Left forelimb (tissue), 1 donor: ENCODE data around the gene GNAZ.

Source experiments
- DNase-seq: peaks from one replicate; pipeline ENCODE4 v3.0.0-alpha.2; 2018; ENCODE audit warnings: low spot score

Gene GNAZ

DNA sequence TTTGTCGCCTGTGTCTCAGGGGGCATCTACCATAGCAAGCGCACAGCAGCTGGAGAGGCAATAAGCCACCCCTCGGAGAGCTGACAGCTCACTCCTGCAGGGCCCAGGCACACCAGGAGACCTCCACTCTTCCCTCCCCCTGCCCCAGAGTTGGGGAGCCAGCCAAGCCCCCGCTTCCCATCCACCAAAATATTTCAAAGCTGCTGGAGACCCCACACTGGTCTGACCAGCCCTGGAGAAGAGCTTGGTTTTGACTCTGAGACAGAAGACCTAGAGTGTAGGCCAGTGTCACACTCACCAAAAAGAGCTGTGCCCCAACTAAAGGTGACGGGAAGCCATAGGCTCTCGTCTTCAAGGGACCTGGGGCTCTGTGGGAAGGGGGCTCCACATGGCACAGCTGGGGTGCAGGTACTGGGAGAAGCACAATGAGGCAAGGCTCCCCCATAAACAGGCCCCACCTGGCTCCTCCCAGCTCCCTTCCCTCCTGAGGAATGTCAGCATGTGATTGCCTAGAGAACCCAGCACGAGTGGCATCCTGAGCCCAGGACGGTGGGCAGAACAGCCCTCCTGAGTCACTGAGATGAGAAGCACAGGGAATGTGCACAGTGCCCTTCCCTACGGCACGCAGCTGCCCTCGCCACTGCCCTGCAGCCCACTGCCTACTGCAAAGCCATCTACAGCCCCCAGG, 5.8 kb upstream of the GNAZ start:
- DNase-seq, result peak; percentile 56

DNA sequence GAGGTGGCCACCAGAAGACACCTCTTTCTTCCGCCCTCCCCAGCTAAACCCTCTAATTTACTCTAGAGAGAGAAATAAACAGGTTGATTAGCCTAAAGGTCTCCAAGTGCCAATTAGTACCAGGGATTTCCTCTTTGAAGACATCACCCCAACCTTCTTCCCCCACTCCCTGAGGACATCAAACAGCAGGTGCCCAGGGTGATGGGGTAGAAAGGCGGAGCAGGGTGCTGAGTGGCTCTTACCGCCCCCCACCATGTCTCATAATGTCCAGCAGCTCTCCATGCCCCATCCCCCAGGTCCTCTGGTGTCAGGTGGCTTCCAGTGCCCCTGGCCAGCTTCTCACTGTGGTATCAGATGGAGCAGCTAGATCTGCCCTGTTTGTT, 5.3 kb upstream of the GNAZ start:
- DNase-seq, result no peak

DNA sequence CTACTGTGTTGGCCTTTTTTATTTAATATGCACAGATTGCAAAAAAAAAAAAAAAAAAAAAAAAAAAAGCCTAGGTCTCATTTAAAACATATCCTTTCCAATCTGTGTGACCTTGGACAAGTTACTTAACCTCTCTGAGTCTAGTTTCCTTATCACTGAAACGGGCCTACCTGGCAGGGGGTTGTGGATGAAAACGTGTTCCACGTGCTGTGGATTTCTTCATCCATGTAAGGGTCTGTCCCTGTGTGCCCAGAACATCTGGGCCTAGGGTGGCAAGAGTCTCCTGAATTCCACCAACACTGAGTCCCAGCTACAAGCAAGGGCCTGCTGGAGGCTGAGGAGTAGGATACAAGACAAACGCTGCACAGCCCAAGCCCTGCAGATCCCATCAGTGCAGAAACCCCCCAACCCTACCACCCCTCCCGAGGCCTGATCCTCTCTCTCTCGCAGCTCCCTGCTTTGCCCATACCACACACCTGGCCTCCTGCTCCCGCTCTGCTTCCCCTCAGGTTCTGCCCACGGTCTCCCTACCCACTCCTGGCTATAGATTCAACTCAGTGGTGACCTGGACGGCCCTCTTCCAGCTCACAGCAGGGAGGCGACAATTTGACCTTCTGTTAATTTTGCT, 4.7 kb upstream of the GNAZ start:
- no peak for DNase-seq

DNA sequence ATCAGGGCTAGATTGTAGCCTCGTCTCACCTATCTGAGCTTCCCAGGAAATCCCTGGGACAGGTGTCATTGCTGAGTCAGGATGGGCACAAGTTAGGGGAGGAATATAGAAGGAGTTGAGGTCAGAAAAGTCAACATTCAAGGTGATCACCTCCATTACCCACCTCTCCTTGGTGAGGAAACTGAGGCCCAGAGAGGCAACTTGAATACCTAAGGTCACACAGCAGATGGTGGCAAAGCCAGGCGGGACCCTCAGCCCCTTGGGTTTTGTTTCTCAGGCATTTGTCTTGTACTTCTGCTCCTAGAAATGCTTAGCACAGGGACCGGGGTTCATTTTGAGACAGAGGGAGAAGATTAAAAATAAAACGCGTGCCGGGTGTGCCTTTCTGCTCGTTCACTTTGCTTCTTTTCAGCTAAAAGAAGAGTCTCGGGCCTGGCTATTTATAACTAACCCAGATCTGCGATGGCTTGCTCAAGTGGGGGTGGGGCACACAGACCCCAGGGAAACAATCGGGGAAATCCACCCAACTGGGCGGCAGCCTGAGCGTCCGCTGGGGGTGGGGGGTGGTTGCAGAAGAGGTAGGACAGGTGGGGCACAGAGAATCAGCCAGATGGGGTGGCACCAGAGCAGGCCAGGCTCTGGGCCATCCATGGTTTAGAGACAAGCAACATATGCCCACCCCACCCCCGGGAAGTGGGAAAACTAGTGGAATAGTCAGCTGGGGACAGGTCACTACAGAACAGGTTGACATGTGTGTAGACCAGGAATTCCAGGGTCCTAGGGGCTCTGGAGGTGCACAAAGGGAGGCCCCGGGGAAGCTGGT, 3.9 kb upstream of the GNAZ start:
- peak; percentile 42 for DNase-seq

DNA sequence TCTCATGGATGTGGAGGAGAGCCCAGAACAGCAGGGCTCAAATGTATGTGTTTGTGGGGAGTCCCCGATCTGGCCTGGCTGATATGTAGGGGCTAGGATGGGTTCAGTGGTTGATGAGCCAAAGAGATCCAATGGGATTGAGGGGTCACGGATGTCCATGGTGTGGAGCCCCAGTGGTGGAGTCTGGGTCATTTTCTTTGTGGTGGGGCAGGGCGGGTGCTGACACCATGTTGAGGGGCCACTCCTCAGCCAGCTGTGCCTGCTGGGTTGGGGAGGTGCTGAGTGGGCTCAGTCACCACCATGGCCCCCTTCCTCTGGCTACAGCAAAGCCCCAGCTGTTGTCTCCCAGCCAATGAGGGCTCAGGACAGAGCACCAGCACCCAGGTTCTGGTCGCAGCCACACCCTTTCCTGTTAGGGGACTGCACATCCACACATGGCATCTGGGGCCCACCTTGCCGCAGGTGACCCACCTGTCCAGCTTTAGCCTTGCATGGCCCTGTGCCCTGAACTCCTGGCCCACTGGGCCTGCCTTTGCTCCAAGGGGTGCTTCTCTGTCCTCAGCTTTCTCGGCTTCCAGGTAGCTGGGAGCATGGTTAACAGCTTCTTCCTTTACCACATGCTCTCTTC, 3.2 kb upstream of the GNAZ start:
- DNase-seq, result peak; percentile 53

DNA sequence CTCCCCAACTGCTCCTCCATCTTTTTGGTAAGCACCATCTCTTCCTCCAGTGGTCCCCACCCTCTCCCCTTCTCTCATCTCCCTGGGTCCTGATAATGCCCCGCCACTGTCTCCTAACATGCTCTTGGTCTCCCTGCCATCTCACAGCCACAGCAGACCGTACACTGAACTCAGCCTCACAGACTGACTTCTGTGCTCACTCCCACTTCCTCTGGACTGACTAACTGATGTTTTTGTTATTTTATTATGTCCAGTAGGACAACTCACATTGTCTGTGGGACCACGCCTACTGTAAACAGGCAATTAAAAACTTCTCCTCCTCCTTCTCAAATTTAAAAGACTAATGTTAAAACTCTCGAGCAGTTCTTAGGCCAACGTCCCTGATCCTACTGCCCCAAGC, 2.6 kb upstream of the GNAZ start:
- no peak for DNase-seq

DNA sequence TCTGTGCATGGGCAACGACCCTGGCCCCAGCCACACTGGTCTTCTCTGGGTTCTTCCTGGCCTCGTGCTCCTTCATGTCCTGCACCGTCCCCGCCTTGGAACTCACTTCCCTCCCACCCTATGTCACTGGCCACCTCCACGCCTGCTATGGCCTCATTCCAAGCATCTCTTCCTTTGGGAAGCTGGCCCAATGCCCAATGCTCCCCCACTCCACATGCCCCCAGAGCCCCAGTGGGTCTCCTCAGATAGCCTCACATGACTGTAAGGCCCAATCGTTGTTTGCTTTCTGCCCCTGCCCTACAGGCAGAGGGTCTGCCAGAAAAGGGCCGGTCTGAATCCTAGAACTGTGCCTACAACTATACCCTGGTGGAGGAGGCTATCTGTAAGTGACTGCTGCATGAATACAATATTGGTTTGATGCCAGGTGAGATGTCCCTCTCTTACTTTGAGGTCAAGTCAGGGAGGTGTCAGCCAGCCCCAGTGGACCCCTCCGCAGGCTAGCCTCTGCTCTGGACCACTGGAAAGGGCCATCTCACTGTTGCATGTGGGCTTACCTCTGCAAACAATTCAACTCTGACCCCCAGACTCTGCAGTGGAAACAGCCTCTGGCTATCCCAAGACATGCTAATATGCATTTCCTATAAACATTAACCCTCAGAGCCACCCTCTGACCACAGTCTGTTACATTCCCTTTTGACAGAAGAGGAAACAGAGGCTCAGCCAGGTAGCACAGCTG, 2.1 kb upstream of the GNAZ start:
- DNase-seq, result peak; percentile 63

DNA sequence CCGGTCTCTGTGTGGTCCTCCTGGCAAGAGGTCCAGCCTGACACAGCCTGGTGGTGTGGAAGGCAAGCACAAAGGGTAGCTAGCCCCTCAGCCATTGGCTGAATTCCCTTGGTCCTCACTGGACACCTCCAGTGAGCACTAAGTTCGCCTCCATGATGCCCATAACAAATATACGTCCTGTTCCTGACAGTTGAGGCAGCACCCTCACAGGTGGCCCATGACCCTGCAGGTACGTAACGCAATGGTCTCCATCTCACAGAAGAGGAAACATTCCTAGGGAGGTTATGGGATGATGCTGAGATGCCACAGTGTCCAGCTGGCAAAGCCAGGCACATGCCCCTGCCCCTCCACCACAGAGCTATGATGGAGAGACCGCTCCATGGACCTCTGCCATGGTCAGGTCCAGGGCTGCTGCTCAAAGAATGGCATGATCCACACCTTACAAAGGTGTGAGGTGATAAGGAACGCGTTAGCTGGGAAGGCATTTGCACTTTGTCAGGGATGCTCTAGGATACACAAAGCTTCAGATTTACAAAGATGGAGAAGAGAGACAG, 1.4 kb upstream of the GNAZ start:
- DNase-seq, result peak; percentile 53

DNA sequence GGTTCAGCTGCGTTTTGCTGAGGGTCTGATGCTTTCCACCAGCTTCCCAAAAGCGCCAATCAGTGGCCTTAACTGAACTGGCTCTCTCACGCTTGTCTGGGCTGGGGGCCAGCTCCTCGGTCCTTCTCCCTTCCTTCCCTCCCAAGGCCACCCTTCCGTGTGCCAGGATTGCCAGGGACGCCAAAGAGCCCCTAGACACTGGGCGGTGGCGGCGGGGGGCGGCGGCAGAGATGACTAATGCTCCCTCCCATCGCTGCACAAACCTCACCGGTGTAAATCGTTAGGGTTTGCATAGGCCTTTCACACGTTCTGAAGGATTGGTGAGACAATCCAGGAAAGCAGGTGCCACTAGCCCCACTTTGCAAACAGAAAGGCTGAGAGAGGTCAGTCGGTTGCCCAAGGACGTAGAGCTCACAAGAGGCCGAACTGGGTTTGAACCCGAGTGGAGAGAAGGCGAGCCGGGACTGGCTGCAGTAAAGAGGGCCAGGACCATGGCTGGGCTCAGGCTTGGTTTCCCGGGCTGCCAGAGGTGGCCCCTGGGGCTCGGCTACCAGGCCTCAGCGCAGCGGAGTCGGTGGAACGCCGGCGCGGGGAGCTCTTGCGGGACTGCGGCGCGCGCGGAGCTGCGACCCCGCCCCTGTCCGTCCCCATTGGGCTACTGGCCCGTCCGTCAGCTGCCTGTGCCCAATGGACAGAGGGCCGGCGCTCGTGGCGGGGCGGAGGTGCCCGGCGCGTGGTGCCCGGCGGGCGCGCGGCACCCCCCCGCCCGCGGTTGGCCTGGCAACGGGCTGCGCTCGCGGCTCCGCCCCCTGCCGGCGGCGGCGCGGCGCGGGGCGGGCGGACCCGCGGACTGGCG, 589 bp upstream of the GNAZ start:
- DNase-seq, result peak; percentile 91

DNA sequence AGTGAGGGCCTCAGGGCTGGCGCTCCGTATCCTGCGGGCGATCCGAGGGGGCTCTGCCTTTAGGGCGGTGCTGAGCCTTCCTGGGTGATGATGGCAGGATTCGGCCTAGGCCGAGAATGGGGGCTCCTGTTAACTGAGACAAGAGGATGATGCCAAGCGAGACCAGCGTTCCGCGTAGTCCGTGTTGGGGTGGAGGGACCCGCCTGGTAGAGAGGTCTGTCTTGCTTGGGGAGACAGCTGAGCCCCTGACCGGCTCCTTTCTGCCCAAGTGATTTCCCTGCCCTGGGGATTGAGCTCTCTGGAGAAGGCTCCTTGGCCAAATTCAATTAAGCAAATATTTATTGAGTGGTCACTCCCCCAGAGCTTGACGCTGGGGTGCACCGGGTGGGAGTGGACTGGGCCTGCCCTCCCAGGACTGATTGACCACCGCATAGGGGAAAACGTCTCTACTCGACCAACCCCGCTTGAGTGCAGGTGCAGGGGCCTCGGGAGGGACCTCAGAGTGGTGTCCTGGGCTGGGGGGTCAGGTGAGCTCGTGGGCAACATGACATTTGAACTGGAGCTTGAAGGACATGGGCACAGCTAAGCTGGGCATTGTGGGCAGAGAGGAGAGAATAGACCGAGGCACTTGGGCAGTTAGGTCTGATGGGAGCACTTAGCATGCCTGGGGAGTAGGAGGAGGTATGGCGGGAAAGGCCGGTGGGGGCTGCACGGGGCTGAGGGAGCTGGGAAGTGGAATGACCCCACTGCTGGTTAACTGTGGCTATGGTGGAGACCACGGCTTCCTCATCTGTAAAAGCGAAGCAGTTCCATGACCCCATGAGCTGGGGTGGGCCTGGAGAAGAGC, 1.1 kb downstream of the GNAZ start:
- DNase-seq, result peak; percentile 51

DNA sequence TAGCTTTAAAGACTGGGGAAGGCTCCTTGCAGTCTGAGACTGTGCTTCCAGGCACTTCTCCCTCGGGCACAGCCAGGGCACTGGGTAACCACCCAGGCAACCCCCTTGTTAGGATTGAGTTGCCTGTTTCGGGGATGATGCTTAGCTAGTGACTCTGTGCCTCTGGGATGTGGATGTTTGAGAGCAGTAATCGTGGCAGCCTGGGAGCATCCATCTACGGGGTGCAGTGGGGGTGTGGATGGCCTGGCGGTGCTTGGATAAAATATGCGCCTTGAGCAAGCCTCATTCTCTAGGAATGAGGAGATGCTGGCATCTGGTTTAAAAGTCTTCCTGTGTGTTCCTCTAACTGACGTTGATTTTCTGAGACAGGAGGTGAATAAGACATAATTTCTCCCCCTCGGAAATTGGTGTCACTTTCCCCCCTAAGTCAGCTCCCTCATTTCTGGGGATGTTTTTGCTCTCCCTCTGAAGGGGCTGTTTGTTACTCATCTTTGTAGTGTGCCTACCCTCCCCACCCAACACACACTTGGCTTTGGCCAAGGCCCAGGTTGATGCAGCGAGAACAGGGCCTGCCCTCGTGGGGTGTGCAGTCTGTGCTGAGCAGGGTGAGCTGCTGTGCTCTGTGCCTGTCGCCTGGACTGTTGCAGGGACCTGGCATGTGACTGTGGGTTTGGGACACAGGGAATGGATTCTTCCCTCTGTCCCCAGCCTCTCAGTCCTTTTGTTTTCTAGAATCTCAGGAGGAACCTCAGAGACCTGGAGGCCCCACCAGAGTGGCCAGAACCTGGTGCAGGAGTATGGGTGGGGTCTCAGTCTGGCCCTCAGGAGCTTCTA, 2.0 kb downstream of the GNAZ start:
- no peak for DNase-seq

DNA sequence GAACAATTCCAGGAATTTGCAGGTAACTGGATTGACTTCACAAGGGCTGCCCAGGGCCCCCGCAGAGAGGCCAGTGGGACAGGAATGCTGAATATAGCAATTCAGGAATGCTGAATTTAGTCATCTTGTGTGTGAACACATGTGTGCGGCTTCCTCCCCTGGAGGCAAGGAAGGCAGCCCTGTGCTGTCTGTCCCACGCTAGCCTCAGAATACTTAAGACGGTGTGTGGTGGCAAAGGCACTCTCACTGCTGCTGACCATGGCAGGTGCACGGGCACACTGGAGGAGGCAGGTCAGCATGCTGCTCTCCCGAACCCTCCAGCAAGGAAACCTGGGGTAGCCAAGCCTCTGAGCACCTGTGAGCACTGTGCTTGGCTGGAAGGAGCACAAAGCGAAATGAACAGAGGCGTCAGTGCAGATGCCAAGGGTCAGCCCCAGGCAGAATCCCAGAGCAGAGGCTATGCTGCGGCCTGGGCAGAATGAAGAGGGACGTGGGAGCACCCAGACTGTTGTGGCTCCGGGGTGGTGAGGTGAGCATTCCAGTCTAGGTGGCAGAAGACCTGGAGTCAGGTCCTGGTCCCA, 2.7 kb downstream of the GNAZ start:
- no peak for DNase-seq

DNA sequence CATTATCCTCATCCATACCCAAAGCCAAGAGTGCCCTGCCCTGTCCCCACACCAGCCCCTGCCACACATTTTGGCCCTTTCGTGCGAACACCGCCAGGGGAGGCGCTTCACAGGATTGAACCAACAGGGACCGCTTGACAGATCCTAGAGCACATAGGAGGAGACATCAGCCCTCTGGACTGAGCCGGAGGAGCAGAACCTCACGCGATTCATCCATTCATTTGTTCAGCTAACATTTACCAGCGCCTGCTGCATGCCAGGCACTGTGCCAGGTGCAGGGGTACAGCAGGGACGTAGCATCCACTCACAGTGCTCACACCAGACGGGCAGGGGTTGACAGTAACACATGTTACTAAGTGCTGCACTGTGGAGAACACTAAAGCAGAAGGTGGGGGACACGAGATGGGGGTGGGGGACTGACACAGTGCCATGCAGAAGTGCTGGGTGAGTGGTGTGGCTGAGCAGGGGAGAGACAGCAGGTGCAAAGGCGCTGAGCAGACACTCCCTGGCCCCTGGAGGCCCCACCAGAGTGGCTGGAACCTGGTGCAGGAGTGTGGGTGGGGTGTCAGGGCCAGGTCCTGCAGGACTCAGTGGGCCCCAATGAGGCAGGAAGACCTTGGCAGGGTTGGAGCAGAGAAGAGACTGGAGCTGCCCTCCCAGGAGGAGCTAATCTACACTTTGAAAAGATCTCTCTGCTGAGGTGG, 3.4 kb downstream of the GNAZ start:
- no peak for DNase-seq

DNA sequence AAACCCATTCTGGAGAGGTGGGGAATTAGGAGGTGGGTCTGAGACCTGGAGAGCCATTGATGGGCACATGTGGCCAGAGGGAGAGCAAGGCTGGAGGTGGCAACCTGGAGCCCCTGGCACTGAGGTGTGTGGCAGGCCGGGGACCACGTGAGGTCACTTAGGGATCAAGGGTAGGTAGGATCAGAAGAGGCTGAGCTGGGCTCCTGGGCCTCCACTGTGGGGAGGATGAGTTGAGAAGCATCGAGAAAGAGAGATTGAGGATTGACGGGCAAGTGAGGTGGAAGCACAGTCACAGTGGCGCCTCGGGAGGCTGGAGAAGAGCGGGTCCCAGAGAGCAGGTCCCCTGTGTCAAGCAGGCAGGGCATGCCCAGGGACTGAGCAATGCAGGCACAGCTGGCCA, 4.1 kb downstream of the GNAZ start:
- no peak for DNase-seq

DNA sequence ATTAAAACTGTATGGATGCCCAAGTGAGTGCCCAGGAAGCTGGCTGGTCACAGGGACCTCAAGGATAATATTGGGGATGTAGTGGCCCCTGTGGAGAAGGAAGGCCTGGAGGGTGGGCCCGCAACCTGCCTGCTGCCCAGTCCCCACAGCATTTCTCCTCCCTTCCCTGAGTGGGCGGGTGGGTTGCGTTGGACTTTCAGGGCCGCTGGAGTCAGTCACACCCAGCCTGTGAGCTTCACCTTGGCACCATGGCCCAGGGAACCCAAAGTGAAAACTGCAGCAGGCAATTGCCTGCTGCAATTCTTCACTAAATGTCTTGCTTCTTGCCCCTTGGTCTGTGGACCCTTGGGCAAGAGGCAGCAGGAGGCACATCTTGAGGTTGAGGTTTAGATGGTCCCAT, 4.7 kb downstream of the GNAZ start:
- no peak for DNase-seq

DNA sequence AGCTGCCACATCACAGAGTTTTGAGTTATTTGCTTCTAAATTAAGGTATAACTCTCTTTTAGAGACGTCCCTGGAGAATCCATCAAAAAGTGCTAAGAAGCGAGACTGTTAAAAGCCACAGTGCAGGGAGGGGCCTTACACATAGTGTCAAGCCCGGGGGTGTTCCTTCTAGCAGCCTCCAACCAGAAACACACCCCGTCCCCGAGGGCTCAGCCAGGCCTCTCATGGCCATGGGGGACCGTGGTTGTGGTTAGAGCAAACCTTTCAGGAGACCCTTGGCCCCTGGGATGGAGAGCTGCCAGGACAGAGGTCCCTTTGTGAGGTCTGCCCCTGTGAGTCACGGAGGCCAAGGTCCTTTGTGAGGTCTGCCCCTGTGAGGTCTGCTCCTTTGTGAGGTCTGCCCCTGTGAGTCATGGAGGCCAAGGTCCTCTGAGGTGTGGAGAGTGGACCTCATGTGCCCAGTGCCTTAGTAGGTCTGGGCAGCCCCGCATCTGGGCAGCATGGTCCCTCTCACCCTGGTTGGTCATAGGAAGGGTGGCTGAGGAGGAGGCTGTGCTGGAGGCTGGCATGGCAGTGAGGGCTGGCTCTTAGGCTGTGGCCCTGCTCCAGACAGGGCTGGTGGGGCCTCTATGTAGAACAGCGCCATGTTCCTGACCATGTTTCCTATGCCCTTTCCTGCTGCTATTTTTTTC, 5.4 kb downstream of the GNAZ start:
- DNase-seq, result no peak

DNA sequence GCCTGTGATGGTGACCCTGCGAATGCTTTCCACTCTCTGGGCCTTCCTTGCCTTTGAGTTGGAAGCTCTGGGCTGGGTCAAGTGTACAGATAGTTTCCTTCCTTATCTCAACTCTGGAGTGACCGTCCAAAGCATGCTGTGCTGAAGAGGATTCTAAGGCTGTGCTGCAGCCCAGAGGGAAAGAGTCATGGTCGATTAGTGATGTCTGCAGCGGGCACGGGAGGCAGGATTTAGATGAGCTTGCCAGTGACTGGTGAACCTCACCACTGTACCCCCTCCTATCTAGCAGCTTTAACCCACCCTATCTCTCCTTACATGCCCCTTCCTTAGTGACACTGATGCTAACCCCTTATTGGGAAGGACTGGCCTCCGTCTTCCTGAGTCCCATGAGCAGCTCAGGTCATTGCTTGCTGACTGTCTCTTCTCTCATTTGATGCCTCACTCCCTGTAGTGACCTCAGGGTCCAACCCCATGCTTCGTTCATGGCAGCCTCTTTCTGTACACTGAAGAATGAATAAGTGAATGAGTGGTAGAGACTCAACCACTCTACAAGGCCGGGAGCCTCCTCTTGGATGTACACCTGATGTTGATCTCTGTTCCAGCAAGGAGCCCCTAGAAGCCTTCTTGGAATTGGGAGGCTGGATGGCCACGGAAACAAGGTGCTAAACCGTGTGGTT, 6.7 kb downstream of the GNAZ start:
- DNase-seq, result no peak
